ENCODE results near the gene KAZN.
A peak's percentile ranks its signal among the peaks of the same experiment; 100 is the strongest.

Gene KAZN

GRCh38 chr1:14940285-14940870, 341.9 kb downstream of the KAZN start:
- no peak for TF ChIP-seq POLR2A (IDR thresholded peaks at IDR 0.05; ENCODE audit: low read depth, low read length)
- DNase-seq (ENCODE audit: insufficient read length, low spot score) (no peak), FAIRE-seq (no peak)

- DNase-seq (ENCODE audit: insufficient read length, low spot score) (no peak), FAIRE-seq (no peak)
- TF ChIP-seq POLR2A (IDR thresholded peaks at IDR 0.05; ENCODE audit: low read depth, low read length) = no peak
These were observed 343.4 kb downstream of the KAZN start for GRCh38 chr1:14941864-14942263.

- DNase-seq (ENCODE audit: insufficient read length, low spot score) = no peak
- FAIRE-seq = no peak
- TF ChIP-seq POLR2A (IDR thresholded peaks at IDR 0.05; ENCODE audit: low read depth, low read length) = no peak
These were observed 346.0 kb downstream of the KAZN start for GRCh38 chr1:14944471-14944985.

- DNase-seq (ENCODE audit: insufficient read length, low spot score) = peak; percentile 17
- 0 out of 2 replicates have a peak, but pooled peaks have one; percentile 2 for TF ChIP-seq POLR2A (IDR thresholded peaks at IDR 0.05; ENCODE audit: low read depth, low read length)
- FAIRE-seq = no peak
These were observed 346.9 kb downstream of the KAZN start for GRCh38 chr1:14945132-14946010.

GRCh38 chr1:14946011-14946359, 347.5 kb downstream of the KAZN start:
- FAIRE-seq = no peak
- no peak for TF ChIP-seq POLR2A (IDR thresholded peaks at IDR 0.05; ENCODE audit: low read depth, low read length)
- no peak for DNase-seq (ENCODE audit: insufficient read length, low spot score)

GRCh38 chr1:14946684-14947238, 348.3 kb downstream of the KAZN start:
- no peak for FAIRE-seq
- no peak for DNase-seq (ENCODE audit: insufficient read length, low spot score)
- 0 out of 2 replicates have a peak, but pooled peaks have one; percentile 26 for TF ChIP-seq POLR2A (IDR thresholded peaks at IDR 0.05; ENCODE audit: low read depth, low read length)

- no peak for FAIRE-seq
- no peak for TF ChIP-seq POLR2A (IDR thresholded peaks at IDR 0.05; ENCODE audit: low read depth, low read length)
- DNase-seq (ENCODE audit: insufficient read length, low spot score) = no peak
These were observed 348.9 kb downstream of the KAZN start for GRCh38 chr1:14947421-14947820.

- FAIRE-seq (no peak), DNase-seq (ENCODE audit: insufficient read length, low spot score) (no peak)
- no peak for TF ChIP-seq POLR2A (IDR thresholded peaks at IDR 0.05; ENCODE audit: low read depth, low read length)
These were observed 349.7 kb downstream of the KAZN start for GRCh38 chr1:14948112-14948652.

- TF ChIP-seq POLR2A (IDR thresholded peaks at IDR 0.05; ENCODE audit: low read depth, low read length) = no peak
- FAIRE-seq (no peak), DNase-seq (ENCODE audit: insufficient read length, low spot score) (no peak)
These were observed 350.9 kb downstream of the KAZN start for GRCh38 chr1:14949270-14949835.

- no peak for DNase-seq (ENCODE audit: insufficient read length, low spot score)
- no peak for TF ChIP-seq POLR2A (IDR thresholded peaks at IDR 0.05; ENCODE audit: low read depth, low read length)
- FAIRE-seq = no peak
These were observed 351.6 kb downstream of the KAZN start for GRCh38 chr1:14949836-14950713.

GRCh38 chr1:14951766-14952165, 353.3 kb downstream of the KAZN start:
- TF ChIP-seq POLR2A (IDR thresholded peaks at IDR 0.05; ENCODE audit: low read depth, low read length) = no peak
- DNase-seq (ENCODE audit: insufficient read length, low spot score) (no peak), FAIRE-seq (no peak)

GRCh38 chr1:14952626-14953314, 354.3 kb downstream of the KAZN start:
- no peak for TF ChIP-seq POLR2A (IDR thresholded peaks at IDR 0.05; ENCODE audit: low read depth, low read length)
- DNase-seq (ENCODE audit: insufficient read length, low spot score) = peak; percentile 55
- FAIRE-seq = peak; percentile 61

Data from H54 (cell line).